Measurements from ENCODE around the gene ZNF469.

GRCh38 chr16:88428616-88429386 is 46.0 kb downstream of the ZNF469 start:
- TF ChIP-seq POLR2A (IDR thresholded peaks at IDR 0.05) = no peak
- TF ChIP-seq, protein P1, sequence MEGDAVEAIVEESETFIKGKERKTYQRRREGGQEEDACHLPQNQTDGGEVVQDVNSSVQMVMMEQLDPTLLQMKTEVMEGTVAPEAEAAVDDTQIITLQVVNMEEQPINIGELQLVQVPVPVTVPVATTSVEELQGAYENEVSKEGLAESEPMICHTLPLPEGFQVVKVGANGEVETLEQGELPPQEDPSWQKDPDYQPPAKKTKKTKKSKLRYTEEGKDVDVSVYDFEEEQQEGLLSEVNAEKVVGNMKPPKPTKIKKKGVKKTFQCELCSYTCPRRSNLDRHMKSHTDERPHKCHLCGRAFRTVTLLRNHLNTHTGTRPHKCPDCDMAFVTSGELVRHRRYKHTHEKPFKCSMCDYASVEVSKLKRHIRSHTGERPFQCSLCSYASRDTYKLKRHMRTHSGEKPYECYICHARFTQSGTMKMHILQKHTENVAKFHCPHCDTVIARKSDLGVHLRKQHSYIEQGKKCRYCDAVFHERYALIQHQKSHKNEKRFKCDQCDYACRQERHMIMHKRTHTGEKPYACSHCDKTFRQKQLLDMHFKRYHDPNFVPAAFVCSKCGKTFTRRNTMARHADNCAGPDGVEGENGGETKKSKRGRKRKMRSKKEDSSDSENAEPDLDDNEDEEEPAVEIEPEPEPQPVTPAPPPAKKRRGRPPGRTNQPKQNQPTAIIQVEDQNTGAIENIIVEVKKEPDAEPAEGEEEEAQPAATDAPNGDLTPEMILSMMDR (IDR thresholded peaks at IDR 0.05) = no peak

Measured in testis (tissue), 2 donors.